HG03060 (cell line): ENCODE results near the gene C19orf18.
A peak's percentile ranks its signal among the peaks of the same experiment; 100 is the strongest.
"Not testable (repeated sequence)": the region's sequence is repeated elsewhere in the genome, so short reads cannot be mapped to it uniquely, and the experiment has no call there.

Source experiments
- ATAC-seq: cut with Tn5 transposase; IDR thresholded peaks from one replicate; pipeline ENCODE4 v1.9.1; 2021; ENCODE audit warnings: low read depth, moderate number of reproducible peaks; ENCODE audit not compliant: unreplicated experiment

Gene C19orf18

GRCh38 chr19:57974434-57974833 is at the start of gene C19orf18:
Gene C19orf18 (minus strand): TSS chr19:57974534. CDS start chr19:57974432, 102 bp downstream.
- no peak for ATAC-seq

- ATAC-seq = no peak
Observed at GRCh38 chr19:58022283-58022660, 47.9 kb upstream of the C19orf18 start.

- ATAC-seq = no peak
Observed at GRCh38 chr19:58021541-58022282, 47.4 kb upstream of the C19orf18 start.

GRCh38 chr19:58020129-58020528 is 45.8 kb upstream of the C19orf18 start:
- ATAC-seq = no peak

GRCh38 chr19:58014141-58014540 is 39.8 kb upstream of the C19orf18 start:
- no peak for ATAC-seq

GRCh38 chr19:58010507-58010906 is 36.2 kb upstream of the C19orf18 start:
- no peak for ATAC-seq

- ATAC-seq = no peak
Observed at GRCh38 chr19:58009666-58010301, 35.5 kb upstream of the C19orf18 start.

- no peak for ATAC-seq
Observed at GRCh38 chr19:58009301-58009665, 34.9 kb upstream of the C19orf18 start.

- not testable (repeated sequence) for ATAC-seq
Observed at GRCh38 chr19:58008877-58009276, 34.5 kb upstream of the C19orf18 start.

- ATAC-seq = no peak
Observed at GRCh38 chr19:58007285-58007684, 33.0 kb upstream of the C19orf18 start.

- no peak for ATAC-seq
Observed at GRCh38 chr19:58003174-58003828, 29.0 kb upstream of the C19orf18 start.

GRCh38 chr19:58002384-58003173 is 28.2 kb upstream of the C19orf18 start, which contains the start of gene ZNF606:
Gene ZNF606 (minus strand): TSS chr19:58002820. CDS start chr19:58001319, 1,501 bp downstream.
- peak; percentile 74 for ATAC-seq

GRCh38 chr19:58001895-58002369 is 27.6 kb upstream of the C19orf18 start:
- ATAC-seq = no peak

- ATAC-seq = no peak
Observed at GRCh38 chr19:58000677-58001076, 26.3 kb upstream of the C19orf18 start.

GRCh38 chr19:57992841-57993240 is 18.5 kb upstream of the C19orf18 start:
- no peak for ATAC-seq

- ATAC-seq = no peak
Observed at GRCh38 chr19:57978586-57979289, 4.4 kb upstream of the C19orf18 start.

- no peak for ATAC-seq
Observed at GRCh38 chr19:57964761-57965160, 9.6 kb downstream of the C19orf18 start.

GRCh38 chr19:57961785-57962184 is 12.5 kb downstream of the C19orf18 start:
- no peak for ATAC-seq

GRCh38 chr19:57954996-57955395 is 19.3 kb downstream of the C19orf18 start:
- ATAC-seq = no peak

GRCh38 chr19:57949702-57950101 is 24.6 kb downstream of the C19orf18 start:
- ATAC-seq = no peak
